A673 (cell line): Measurements from ENCODE around the gene MS4A15. TPM values are rescaled to one million over a fixed set of nuclear protein-coding genes. Genes with fewer than 3 reads are reported as not detected.

ENCODE experiments used
- BruUV-seq: library from RNA; stranded (reverse); fragments of 400-500 nt; replicated peaks from 2 replicates; lab custom pipeline; 2021; lab: Mats Ljungman, UMichigan
- CTCF ChIA-PET: fragments of 300-600 bp; sonication (Branson Sonifier 250); formaldehyde crosslinking; loops from one replicate; lab custom pipeline; 2022; ENCODE audit warnings: antibody characterized with exemption; lab: Charles Lee
- POLR2A ChIA-PET: fragments of 300-600 bp; sonication (Branson Sonifier 250); formaldehyde crosslinking; loops from one replicate; lab custom pipeline; 2022; ENCODE audit warnings: antibody characterized with exemption; ENCODE audit not compliant: low non-redundant PET; lab: Charles Lee
- DNase-seq: peaks from one replicate; pipeline ENCODE4 v3.0.0-alpha.2; 2015; ENCODE audit warnings: low spot score
- H3K27ac ChIP-seq: fragments of 200-600 bp; sonication (generic); 2 replicates; pipeline ENCODE4 v1.5.1; 2016; ENCODE audit warnings: mixed run types, low read depth, mild to moderate bottlenecking, mixed read lengths, antibody characterized with exemption, low read length; ENCODE audit not compliant: poor library complexity, severe bottlenecking
- H3K27me3 ChIP-seq: fragments of 200-600 bp; sonication (generic); replicated peaks from 2 replicates; pipeline ENCODE4 v1.6.1; 2017; ENCODE audit warnings: mixed run types, low read depth, mild to moderate bottlenecking, mixed read lengths, antibody characterized with exemption, low read length; ENCODE audit not compliant: insufficient read depth, poor library complexity
- H3K36me3 ChIP-seq: fragments of 200-600 bp; sonication (generic); 2 replicates; pipeline ENCODE4 v1.6.1; 2016; ENCODE audit warnings: mixed run types, mild to moderate bottlenecking, mixed read lengths, antibody characterized with exemption, low read length; ENCODE audit not compliant: insufficient read depth, poor library complexity, severe bottlenecking
- H3K4me1 ChIP-seq: fragments of 200-600 bp; sonication (generic); 2 replicates; pipeline ENCODE4 v1.6.1; 2017; ENCODE audit warnings: mixed run types, mild to moderate bottlenecking, mixed read lengths, antibody characterized with exemption, low read length; ENCODE audit not compliant: insufficient read depth, poor library complexity, severe bottlenecking
- H3K4me3 ChIP-seq: fragments of 200-600 bp; sonication (generic); 2 replicates; pipeline ENCODE4 v1.5.1; 2016; ENCODE audit warnings: low read depth, mixed run types, mild to moderate bottlenecking, mixed read lengths, low read length; ENCODE audit not compliant: poor library complexity, severe bottlenecking
- H3K9me3 ChIP-seq: fragments of 200-600 bp; sonication (generic); 2 replicates; pipeline ENCODE4 v1.6.1; 2016; ENCODE audit warnings: mixed run types, low read depth, mild to moderate bottlenecking, mixed read lengths, antibody characterized with exemption, low read length; ENCODE audit not compliant: poor library complexity, severe bottlenecking
- CTCF ChIP-seq: fragments of 300-800, 200-600 bp; sonication (generic); conservative IDR thresholded peaks from 2 replicates; pipeline ENCODE4 v1.5.1; 2017; ENCODE audit warnings: low read depth, mild to moderate bottlenecking, antibody characterized with exemption, low read length, moderate library complexity, mixed read lengths
- EZH2 ChIP-seq: fragments of 200-600 bp; sonication (generic); IDR thresholded peaks from 2 replicates; pipeline ENCODE4 v1.6.1; 2017; ENCODE audit warnings: borderline replicate concordance, low read depth, mild to moderate bottlenecking, mixed read lengths, antibody characterized with exemption, low read length; ENCODE audit not compliant: poor library complexity, severe bottlenecking
- intact Hi-C: fragments of 100-400 bp; cut with micrococcal nuclease; formaldehyde crosslinking; loops from one replicate; pipeline ENCODE4 v1.10.0; 2022; ENCODE audit not compliant: unreplicated experiment
- total RNA-seq: library from RNA; stranded (reverse); gene quantifications from 2 replicates; pipeline ENCODE4 v1.2.3, GENCODE V29; 2021

The MS4A15 gene
- total RNA-seq, 1 experiment from 2014 or later: not detected

- Histone ChIP-seq H3K9me3 (no peaks in the 10 kb centered on the region), H3K27ac (no peak overlapping the region), H3K36me3 (no peaks in the 10 kb centered on the region), H3K4me3 (no peak overlapping the region), H3K4me1 (no peaks in the 10 kb centered on the region), H3K27me3 (peaks cover 10% of the 10 kb centered on the region)
- BruUV-seq: no TSS peak
- intact Hi-C loops: no loop called here
- ChIA-PET POLR2A (no interaction called here), CTCF (no interaction called here)
- no peak for DNase-seq
- TF ChIP-seq EZH2 (no peak), CTCF (no peak)
Observed at GRCh38 chr11:60761436-60762190, 4.9 kb downstream of the MS4A15 start.

GRCh38 chr11:60762851-60763691 lies 6.4 kb downstream of the MS4A15 start:
- H3K36me3 ChIP-seq: no peaks in the 10 kb centered on the region
- BruUV-seq: no TSS peak
- no peak overlapping the region for H3K4me3 ChIP-seq
- H3K27me3 ChIP-seq: peaks cover 7% of the 10 kb centered on the region
- H3K27ac ChIP-seq: no peak overlapping the region
- ChIA-PET CTCF (interaction anchor here (0.5 to 1.1 kb wide), 4 partner anchors 12 to 399 kb away, joined by 3 to 6 read pairs (median 5); no protein-coding TSS in a partner anchor), POLR2A (no interaction called here)
- TF ChIP-seq EZH2: no peak
- peak; percentile 43; the same call in 1 of the 2 replicates for TF ChIP-seq CTCF
- intact Hi-C loops: no loop called here
- H3K9me3 ChIP-seq: no peaks in the 10 kb centered on the region
- H3K4me1 ChIP-seq: no peaks in the 10 kb centered on the region
- peak; percentile 27 for DNase-seq

- DNase-seq: no peak
- no peaks in the 10 kb centered on the region for H3K9me3 ChIP-seq
- H3K4me1 ChIP-seq: no peaks in the 10 kb centered on the region
- H3K27ac ChIP-seq: no peak overlapping the region
- ChIA-PET POLR2A (no interaction called here), CTCF (interaction anchor here (1.1 kb wide), 1 partner anchor 11 kb away, joined by 6 read pairs; no protein-coding TSS in a partner anchor)
- no peak overlapping the region for H3K4me3 ChIP-seq
- TF ChIP-seq EZH2 (no peak), CTCF (no peak)
- no peaks in the 10 kb centered on the region for H3K27me3 ChIP-seq
- H3K36me3 ChIP-seq: no peaks in the 10 kb centered on the region
- intact Hi-C loops: no loop called here
- BruUV-seq: no TSS peak
Observed at GRCh38 chr11:60763692-60764369, 7.2 kb downstream of the MS4A15 start.
